ENCODE measurements around the gene URI1.

- TF ChIP-seq POLR2A (IDR thresholded peaks at IDR 0.05) (no peak), CTCF (IDR thresholded peaks at IDR 0.05 in 8 of 11, conservative IDR thresholded peaks at IDR 0.05 in 3 of 11) (no peak)
These were observed 19.1 kb upstream of the URI1 start for GRCh38 chr19:29922972-29923371.

Data from spleen (tissue), 7 donors.